TTC549 (cell line): ENCODE results near the gene MPP1.

Experiments used
- FAIRE-seq: peaks from 2 replicates; lab custom pipeline; 2012; peaks lifted over from hg19 to GRCh38; lab: Jason Lieb, UNC

Gene MPP1

GRCh38 chrX:154731881-154732280 lies 73.4 kb downstream of the MPP1 start:
- FAIRE-seq, result no peak

DNA sequence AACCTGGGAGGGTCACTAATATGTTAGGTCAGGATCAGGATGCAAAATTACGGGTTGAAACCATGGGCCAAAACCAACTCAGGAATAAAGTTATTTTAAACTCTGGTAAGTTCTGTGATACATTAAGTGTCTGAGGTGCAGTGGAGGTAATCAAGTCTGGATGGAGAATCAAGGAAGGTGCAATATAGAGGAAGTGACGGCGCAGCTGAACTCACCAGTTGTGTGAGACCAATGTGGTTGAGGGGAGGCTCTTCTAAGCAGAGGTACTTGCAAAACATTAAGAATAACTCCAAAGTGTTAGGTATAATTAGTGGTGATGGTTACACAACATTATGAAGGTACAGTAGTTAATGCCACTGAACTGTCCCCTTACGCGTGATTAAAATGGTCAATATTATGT lies 74.1 kb downstream of the MPP1 start:
- FAIRE-seq, result no peak

DNA sequence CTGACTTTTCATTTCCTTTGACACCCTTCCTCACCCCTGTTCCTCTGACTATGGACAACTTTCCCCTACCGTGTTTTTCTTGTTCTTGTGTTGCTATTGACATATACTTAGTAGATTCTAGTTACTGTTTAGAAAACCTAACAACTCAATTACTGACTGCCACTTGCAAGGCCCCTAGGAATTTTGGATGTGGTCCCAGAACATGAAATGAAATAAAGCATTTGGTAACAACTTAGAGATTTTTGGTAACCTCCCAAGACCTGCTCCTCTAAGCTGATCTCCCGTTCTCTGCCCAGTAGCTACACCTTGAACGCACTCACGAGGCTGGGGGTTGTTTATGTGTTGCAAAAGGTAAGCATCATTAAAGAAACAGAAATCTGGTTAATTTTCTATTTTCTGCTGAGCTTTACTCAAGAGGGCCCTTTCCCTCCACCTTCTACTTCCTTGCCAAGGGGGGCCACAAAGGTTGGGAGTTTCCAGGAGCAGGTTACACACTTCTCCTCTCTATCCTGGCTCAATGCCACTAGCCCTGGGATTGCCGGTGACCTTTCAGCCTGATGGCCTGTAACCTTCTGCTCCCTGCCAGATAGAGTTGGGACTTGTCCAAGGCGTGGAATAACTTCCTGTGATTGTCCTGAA lies 74.9 kb downstream of the MPP1 start:
- FAIRE-seq, result no peak

GRCh38 chrX:154729439-154729838 lies 75.8 kb downstream of the MPP1 start:
- no peak for FAIRE-seq
